Stimulated activated CD4-positive, alpha-beta T cell treated with anti-CD3 and anti-CD28 coated beads, Interleukin-12 subunit alpha, Interleukin-12 subunit beta, amount 100 ng/mL, for 4 hours (primary cell): ENCODE measurements around the gene KATNA1.
"Not testable (repeated sequence)": the region's sequence is repeated elsewhere in the genome, so short reads cannot be mapped to it uniquely, and the experiment has no call there.

ENCODE experiments used
- DNase-seq: peaks from one replicate; pipeline ENCODE4 v3.0.0-alpha.2; 2020

Gene KATNA1

DNA sequence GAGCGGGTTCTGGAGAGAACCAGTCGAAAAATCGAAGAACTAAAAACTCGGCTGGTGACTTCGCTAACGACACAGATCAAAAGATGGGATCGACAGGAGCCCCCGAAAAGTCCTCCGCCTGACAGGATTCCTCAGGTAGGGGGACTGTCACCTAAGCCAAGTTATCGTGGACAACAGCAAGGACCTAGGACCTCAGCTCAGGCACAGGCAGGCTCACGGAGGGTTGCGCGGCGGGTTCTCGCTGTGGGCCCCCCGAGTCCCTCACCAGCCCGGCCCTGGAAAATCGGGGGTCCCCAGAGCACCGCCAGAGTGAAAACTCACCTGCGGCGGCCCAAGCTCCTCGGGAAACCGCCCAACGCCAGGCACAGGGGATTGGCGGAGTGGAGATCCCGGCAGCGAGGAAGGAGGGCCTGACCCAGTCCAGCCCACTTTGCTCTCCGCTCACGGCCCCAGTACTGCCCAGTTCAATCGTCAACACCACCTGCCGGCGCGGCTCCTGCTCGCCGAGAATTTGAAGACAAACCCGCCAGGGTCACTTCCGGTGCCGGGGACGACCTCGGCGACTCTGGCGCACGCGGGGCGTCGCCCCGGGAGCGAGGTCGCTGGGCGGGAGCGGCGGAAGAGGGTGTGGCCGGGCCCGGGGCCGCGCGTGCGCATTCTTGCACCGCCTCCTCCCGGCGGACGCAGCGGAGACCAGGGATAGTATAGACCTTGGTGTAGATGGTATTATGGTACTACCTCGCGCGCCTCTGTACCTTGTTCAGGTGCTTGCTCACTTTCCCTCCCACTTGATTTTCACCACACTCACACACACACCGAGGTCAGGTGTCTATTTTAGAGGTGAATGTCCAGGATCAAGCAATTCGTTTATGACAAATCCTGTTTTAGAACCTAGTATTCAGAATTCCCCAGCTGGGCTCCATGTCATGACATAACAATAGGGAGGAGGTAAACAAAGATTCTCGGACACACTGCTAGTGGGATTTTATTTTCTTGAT, at the start of gene KATNA1:
KATNA1 (minus strand) TSS at position 567 of the 998 bp plus-strand sequence. CDS start 10,167 bp downstream, outside the sequence.
- DNase-seq: peak; percentile 85

GRCh38 chr6:149698175-149698574, 49.7 kb upstream of the KATNA1 start:
- DNase-seq: no peak

DNA sequence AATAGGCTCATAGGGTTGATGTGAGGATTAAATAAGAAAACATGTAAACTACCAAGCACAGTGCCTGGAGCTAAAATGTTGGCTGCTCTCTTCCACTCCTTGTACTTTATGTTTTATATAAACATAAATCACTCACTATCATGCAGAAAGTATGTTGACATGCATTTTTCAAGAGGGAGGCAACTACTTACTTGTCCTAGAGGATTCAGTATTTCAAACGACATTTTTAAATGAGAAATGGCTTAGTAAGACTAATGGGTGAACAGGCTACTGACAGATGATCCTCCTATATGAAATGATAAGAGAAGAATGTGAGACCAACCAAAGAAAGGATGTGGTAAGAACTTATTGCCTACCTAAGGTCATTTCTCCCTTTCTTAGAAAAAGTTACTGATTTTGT, 48.4 kb upstream of the KATNA1 start:
- no peak for DNase-seq

DNA sequence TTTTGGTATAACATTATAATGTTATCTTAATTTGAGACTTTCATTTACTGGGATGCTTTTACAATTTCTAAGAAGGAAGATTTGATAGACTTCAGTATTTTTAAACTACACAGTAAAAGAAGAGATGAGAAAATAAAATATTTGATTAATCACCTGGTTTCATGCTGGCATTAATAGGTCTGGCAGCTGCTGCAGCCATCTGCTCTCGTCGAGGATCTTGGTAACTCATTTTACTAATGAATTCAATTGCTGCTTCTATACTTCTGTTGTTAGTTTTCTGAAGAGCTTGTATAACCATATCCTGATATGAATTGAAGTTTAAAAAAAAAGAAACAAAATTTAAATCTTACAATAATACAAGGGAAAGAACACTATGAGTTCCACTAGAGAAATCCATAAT, 46.4 kb upstream of the KATNA1 start:
- DNase-seq: no peak

DNA sequence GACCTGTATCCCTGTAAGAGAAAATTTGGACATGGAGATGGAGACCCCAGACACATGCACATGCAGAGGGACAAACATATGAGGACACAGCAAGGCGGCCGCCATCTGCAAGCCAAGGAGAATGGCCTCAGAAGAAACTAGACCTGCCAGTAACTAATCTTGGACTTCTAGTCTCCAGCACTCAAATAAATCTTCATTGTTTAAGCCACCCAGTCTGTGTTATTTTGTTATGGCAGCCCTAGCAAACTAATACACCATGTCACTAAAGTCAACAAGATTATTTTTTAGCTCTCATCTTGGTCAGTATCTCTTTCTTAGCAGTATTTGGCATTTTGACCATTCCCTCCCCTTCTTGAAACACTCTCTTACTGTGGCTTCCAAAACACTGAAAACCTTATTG, 42.7 kb upstream of the KATNA1 start:
- no peak for DNase-seq

DNA sequence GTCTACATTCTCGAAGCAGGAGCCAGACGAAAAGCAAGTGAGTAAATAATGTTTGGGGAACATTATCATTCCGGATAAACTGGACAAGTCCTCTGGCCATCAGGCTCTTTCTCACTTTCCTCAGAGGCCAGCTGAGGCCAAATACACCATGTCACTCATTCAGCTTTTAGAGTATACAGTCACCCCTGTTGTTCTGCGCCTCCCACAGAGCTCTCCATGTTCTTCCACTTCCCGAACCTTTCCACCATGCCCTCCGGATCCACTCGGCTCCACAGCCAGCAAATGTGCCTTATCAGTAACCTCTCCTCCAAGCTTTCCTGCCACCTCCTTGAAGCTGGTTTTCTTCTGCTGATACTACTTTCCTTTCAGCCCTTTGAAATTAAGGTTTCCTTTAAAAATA, 37.7 kb upstream of the KATNA1 start:
- no peak for DNase-seq

DNA sequence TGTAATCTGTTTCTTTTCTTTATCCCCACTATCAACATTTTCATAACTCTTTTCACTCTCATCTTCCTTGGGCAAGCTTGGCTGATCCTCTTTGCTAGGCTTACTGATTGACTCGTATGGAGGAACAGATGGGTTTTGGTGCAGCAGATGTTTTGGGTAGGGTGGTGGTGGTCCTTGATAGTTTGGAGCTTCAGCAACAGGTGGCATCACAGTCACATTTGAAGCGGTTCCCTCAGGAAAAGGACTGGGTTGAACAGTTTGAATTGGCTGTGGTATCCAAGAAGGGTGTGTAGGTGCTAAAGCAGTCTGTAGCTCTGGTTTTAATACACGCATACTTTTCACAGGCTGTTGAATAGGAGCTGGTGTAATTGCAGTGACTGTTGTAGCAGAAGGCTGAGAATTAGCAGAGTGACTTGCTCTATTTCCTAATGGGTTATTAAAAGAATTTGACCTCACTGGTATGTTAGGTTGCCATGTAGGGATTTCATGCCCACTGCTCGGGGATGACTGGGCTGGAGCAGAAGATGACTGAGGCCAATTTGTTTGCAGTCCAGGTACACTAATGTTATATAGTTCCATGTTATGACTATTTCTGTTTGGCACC, 34.8 kb upstream of the KATNA1 start:
- no peak for DNase-seq

- not testable (repeated sequence) for DNase-seq
Observed at GRCh38 chr6:149681845-149682244, 33.3 kb upstream of the KATNA1 start.

DNA sequence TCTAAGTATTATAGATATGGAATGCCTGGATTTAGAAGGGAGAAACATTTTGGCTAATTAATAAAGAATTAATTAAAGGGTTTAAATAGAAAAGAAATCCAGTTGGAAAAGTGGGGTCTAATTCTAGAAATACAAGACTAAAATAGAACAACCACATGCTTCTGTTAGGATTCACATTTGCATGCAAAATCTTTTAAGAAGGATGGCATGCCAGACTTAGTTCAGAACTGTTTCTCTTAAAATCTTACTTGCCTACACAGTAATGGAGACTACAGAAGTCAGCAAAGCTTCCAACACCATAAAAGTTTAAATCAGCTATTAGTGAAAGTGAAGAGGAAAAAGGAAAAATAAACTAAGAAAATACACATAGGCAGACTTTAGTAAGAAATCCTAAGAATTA, 32.7 kb upstream of the KATNA1 start:
- no peak for DNase-seq

DNA sequence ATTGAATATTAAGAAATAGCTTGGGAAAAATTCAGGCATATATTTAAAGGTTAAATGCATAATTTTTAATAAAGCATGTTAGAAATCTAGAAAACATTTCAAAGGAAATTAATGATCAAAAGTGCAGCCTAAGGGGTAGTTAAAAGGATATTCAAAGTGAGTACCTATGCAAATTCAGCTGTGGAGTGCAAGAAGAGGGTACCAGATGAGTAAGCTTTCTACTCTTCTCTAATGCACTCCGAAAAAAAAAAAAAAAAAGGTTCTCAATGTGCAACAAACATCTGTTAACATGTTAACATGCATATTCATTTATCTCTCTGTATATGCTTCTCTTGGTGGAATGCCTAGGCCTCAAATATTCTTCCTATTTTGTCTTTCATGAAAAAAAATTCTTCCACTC, 32.0 kb upstream of the KATNA1 start:
- DNase-seq: no peak

DNA sequence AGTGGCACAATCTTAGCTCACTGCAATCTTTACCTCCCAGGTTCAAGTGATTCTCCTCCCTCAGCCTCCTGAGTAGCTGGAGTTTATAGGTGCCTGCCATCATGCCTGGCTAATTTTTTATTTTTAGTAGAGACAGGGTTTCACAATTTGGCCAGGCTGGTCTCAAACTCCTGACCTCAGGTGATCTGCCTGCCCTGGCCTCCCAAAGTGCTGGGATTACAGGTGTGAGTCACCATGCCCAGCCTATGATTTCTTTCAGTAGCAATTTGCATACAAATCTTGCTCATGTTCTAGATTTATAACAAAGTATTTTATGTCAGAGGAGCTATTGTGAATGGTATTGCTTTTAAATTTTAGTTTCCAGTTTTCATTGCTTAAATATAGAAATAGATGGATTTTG, 23.8 kb upstream of the KATNA1 start:
- DNase-seq: not testable (repeated sequence)

DNA sequence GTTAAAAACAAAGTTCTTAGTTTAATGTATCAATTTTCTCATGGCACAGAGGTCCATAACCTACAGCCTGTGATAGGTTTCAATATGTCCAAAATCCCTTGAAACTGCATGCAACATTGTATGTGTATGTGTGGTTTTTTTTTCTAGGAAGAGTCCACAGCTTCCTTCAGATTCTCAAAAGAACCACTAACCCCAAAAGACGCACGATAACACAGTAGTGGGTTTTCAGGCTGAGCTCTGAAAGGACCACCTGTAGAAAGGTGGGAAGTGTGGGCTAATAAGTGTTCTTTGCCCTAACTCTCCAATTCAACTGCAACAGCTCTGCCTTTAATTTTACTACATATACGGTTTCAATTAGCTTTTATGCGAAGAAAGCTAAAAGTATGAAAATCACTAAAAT, 11.5 kb upstream of the KATNA1 start:
- DNase-seq: no peak

GRCh38 chr6:149657441-149657840, 8.9 kb upstream of the KATNA1 start:
- DNase-seq: no peak

- DNase-seq: no peak
Observed at GRCh38 chr6:149651056-149651455, 2.5 kb upstream of the KATNA1 start.

DNA sequence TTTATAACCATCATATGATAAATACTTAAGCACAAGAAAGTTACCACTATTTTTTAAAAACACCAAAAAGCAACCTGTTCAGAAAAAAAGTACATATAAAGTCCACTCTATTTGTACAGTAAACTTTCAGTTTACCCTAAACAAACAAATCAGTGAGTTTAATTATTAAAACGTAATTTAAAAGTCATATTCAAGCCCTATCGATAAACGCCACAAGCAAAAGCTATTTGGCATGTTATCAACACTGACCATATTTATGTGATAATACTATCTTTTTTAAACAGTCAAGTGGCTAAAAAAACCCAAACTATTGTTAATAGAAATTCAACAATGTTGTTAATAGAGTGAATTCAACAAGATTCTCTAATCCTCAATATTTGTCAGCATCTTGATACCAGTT, 1.9 kb downstream of the KATNA1 start:
- no peak for DNase-seq

- no peak for DNase-seq
Observed at GRCh38 chr6:149642829-149643580, 5.5 kb downstream of the KATNA1 start.

DNA sequence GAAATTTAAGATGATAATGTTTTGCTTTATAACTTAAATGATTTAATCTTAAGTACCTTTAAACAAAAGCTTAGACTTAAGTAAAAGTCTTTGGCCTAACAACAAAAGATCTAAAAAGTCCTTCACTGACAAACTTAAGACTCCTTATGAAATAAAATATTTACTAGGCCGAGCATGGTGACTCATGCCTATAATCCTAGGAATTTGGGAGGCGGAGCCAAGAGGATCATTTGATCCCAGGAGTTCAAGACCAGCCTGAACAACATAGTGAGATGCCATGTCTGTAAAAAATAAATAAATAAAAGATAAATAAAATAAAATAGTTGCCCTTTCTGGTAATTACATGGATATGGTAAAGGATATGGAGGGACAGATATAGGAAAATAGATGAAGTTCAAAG, 12.4 kb downstream of the KATNA1 start:
- no peak for DNase-seq

DNA sequence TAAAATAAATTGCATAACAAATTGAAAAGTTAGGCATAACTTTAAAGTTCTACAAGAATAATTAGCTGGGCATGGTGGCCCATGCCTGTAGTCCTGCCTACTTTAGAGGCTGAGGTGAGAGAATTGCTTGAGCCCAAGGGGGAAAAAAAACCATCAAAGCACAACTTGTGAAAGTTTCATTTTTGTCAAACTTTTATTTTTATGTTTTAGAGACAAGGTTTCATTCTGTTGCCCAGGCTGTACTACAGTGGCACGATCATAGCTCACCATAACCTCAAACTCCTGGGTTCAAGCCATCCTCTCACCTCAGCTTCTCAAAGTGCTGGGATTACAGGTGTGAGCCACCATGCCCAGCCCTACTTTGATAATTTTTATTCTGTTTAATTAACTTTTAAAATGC, 14.2 kb downstream of the KATNA1 start:
- no peak for DNase-seq

GRCh38 chr6:149628875-149629510, 19.5 kb downstream of the KATNA1 start:
- no peak for DNase-seq

DNA sequence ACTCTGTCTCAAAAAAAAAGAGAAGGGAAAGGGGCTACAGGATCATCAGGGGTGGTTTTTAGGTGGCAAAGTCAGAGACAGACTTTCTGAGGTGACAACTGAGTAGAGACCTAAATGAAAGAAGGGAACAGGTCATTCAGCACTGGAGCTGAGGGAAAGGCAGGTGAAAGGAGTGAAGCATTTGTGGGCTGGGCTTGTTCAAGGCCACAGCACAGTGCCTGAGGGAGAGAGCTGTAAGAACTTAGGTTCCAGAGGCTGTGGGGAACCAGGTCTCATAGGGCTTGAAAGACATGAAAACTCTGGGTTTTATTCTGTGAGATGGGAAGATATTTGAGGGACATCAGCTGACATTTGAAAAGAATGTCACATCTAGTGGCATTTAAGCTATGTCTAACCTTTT, 20.8 kb downstream of the KATNA1 start:
- DNase-seq: no peak

GRCh38 chr6:149615805-149616204, 32.7 kb downstream of the KATNA1 start:
- no peak for DNase-seq

DNA sequence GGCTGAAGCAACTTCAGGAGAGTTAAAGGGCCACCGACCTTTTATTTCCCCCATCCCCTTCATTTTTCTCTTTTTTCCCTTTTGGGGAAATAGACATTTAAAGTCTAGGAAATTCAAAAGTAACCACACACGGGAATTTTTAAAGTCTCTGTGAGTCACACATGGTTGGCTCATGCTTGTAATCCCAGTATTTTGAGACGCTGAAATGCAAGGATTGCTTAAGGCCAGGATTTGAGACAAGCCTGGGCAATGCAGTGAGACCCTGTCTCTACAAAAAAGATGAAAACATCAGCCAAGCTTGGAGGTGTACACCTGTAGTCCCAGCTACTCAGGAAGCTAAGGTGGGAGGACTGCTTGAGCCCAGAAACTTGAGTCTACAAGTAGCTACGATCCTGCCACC, 34.2 kb downstream of the KATNA1 start:
- no peak for DNase-seq

DNA sequence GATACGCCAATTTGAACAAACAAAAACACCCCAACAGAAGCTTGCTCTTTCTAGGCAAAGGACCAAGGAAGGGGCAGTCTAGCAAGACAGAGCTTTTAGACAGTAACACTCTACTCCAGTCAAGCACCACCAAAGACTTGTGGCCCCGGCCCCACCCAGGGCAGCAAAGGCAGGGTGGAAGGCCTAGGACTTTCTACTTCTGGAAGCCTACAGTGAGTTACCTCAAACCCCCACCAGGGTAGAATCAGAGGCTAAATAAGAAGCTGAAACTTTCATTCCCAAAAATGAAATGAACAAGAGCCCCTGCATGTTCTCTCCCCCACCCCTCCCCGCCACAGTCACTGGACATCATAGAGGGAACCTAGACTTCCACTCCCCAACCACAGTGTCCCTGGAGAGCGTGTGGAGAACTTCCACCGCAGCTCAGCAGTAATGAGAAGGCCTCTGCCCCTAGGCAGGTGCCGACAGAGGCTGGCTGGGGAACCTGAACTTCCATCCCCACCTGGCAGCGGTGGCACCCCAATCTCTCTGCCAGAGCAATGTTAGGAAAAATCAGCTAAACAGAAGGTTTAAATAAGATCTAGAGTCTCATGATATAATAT, 40.0 kb downstream of the KATNA1 start:
- no peak for DNase-seq
